ENCODE measurements around the gene CELF5. TPM values are rescaled to one million over a fixed set of nuclear protein-coding genes. Genes with fewer than 3 reads are reported as not detected.
"Not testable (repeated sequence)": the region's sequence is repeated elsewhere in the genome, so short reads cannot be mapped to it uniquely, and the experiment has no call there.

Gene CELF5
- total RNA-seq, 1 donor from 2014 or later = 0.41 TPM

- intact Hi-C loops (cut with micrococcal nuclease) = no loop called here
Measured at GRCh38 chr19:3342246-3342645, 117.8 kb downstream of the CELF5 start.

DNA sequence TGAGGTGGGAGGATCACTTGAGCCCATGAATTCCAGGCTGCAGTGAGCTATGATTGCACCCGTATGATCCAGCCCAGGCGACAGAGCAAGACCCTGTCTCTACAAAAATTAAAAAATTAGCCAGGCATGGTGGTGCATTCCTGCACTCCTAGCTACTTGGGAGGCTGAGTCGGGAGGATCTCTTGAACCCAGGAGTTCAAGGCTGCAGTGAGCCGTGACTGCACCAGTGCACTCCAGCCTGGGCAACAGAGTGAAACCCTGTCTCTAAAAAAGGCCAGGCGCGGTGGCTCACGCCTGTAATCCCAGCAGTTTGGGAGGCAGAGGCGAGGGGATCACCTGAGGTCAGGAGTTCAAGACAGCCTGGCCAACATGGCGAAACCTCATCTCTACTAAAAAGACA lies 118.5 kb downstream of the CELF5 start:
- intact Hi-C loops (cut with micrococcal nuclease) = not testable (repeated sequence)

DNA sequence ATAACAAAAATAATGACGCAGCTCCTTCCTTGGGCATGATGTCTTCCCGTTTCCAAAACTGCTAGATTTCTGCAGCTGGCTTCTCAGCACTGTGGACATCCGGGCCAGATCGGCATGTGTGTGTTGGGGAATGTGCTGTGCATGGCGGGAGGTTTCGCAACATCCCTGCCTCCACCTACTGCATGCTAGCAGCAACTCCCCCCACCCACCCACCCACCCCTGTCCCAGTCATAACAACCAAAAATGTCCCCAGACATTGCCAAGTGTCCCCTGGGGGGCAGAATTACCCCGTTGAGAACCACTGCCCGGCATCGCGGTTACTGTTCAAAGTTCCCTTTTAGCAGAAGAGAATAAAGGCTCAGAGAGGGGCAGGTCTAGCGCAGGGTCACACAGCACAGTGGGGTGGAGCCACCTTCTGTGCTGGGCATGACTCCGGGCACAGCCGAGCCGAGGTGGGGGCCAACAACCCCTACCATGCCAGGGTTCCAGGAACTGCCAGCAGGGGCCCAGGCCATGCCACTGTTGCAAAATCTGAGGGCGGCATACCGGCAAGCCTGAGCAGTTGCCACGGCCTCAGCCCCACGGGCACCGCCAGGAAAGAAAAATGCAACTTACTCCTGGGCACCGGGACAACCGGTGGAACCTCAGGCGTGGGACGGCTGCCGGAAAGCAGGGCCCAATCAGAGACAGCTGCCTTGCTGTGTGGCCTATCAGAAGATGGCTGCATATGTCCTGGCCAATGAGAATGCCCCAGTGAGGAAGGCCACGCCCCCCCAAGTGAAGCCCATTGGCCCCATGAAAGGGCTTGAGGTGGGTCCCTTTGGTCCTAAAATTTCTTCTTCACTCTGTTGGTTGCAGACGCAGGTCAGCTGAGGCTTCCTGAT lies 119.4 kb downstream of the CELF5 start:
- intact Hi-C loops (cut with micrococcal nuclease) = no loop called here

DNA sequence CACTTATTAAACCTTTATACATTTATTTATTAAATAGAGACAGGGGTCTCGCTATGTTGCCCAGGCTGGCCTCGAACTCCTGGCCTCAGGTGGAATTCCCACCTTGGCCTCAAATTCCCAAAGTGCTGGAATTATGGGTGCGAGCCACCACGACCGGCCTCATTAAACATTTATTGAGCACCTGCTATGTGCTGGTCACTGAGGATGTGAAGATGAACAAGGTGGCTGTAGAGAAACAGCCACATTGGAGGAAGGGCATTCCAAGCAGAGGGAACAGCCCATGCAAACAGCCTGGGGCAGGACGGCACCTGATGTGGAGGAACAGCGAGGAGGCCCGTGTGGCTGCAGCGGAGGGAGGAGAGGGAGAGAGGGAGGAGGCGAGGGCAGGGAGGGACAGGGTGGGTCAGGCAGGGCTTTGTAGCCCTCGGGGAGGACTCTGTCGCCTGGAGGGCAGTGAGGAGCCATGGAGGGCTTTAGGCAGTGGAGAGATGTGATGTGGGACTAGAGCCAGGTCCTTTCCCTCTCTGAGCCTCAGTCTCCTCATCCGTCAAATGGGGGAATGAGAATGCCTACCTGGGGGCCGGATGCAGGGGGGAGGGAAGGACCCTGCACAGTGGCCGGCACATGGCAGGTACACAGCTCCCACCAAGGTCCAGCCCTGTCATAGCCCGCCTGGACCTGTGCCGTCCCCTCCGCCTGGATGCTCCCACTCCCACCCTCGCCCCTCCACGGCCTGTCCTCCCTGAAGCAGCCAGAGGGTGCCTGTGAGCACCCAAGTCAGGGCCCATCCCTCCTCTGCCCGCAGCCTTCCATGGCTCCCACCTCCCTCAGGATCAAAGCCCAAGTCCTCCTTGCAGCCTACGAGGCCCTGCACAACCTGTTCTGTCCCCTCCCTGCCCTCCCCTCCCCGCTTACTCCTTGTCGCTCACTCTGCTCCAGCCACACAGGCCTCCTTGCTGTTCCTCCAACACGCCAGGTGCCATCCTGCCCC lies 120.4 kb downstream of the CELF5 start:
- intact Hi-C loops (cut with micrococcal nuclease) = no loop called here

- intact Hi-C loops (cut with micrococcal nuclease) = no loop called here
Measured at GRCh38 chr19:3345850-3346460, 121.5 kb downstream of the CELF5 start.

Other genes starting within 250 kb of the CELF5 start
- gene TLE6, start 247.1 kb upstream of the CELF5 start, total RNA-seq = 1.0 and 1.9 TPM in 2 replicates
- 1.1 and 1.9 TPM in 2 replicates for gene TLE2, start 195.4 kb upstream of the CELF5 start, total RNA-seq
- 730 and 731 TPM in 2 replicates for gene TLE5, start 162.2 kb upstream of the CELF5 start, total RNA-seq
- gene GNA11, start 130.3 kb upstream of the CELF5 start, total RNA-seq = 1.6 and 2.3 TPM in 2 replicates
- gene GNA15, start 88.6 kb upstream of the CELF5 start, total RNA-seq = 83.0 and 83.6 TPM in 2 replicates
- gene S1PR4, start 45.9 kb upstream of the CELF5 start, total RNA-seq = 230 and 236 TPM in 2 replicates
- 57.0 and 61.0 TPM in 2 replicates for gene NCLN, start 38.7 kb upstream of the CELF5 start, total RNA-seq
- 11.5 and 11.9 TPM in 2 replicates for gene NFIC, start 141.9 kb downstream of the CELF5 start, total RNA-seq

All from T-helper 2 cell treated with Interferon-gamma antibody and Interleukin-4, amounts not matched to agents 100 ng/mL and 5 ng/mL, for 36 hours (primary cell).